HEK293 (cell line): ENCODE data around the gene ZNF576.

Experiments
- BCL11B ChIP-seq: fragments of 450-650 bp; formaldehyde crosslinking; IDR thresholded peaks from 2 replicates; pipeline ENCODE4 v1.5.1; 2016; ENCODE audit warnings: low read depth, missing biosample characterization, missing genetic modification characterization
- GLIS1 ChIP-seq: fragments of 450-650 bp; formaldehyde crosslinking; IDR thresholded peaks from 2 replicates; pipeline ENCODE4 v1.5.1; 2016; ENCODE audit warnings: missing biosample characterization, missing genetic modification characterization
- HOXA7 ChIP-seq: sonication (generic); formaldehyde crosslinking; IDR thresholded peaks from 2 replicates; pipeline ENCODE4 v1.8.1; 2022; ENCODE audit warnings: missing genetic modification reagents, borderline replicate concordance
- OVOL3 ChIP-seq: fragments of 450-650 bp; formaldehyde crosslinking; IDR thresholded peaks from 2 replicates; pipeline ENCODE4 v1.5.1; 2016; ENCODE audit warnings: missing biosample characterization, missing genetic modification characterization
- PRDM1 ChIP-seq: fragments of 450-650 bp; formaldehyde crosslinking; IDR thresholded peaks from 2 replicates; pipeline ENCODE4; 2016; ENCODE audit warnings: missing biosample characterization, missing genetic modification characterization
- ZBTB20 ChIP-seq: fragments of 450-650 bp; formaldehyde crosslinking; IDR thresholded peaks from 2 replicates; pipeline ENCODE4 v1.5.1; 2016; ENCODE audit warnings: missing biosample characterization, missing genetic modification characterization
- ZFHX2 ChIP-seq: fragments of 450-650 bp; formaldehyde crosslinking; conservative IDR thresholded peaks from 2 replicates; pipeline ENCODE4 v1.5.1; 2016; ENCODE audit warnings: missing biosample characterization, missing genetic modification characterization
- ZNF121 ChIP-seq: fragments of 450-650 bp; formaldehyde crosslinking; IDR thresholded peaks from 2 replicates; pipeline ENCODE4 v1.5.1; 2016; ENCODE audit warnings: missing biosample characterization, missing genetic modification characterization
- ZNF132 ChIP-seq: fragments of 450-650 bp; formaldehyde crosslinking; IDR thresholded peaks from 2 replicates; pipeline ENCODE4 v1.5.1; 2017; ENCODE audit warnings: missing biosample characterization, missing genetic modification characterization, borderline replicate concordance
- ZNF184 ChIP-seq: fragments of 450-650 bp; IDR thresholded peaks from 2 replicates; pipeline ENCODE4 v1.5.1; 2018; ENCODE audit warnings: missing biosample characterization, mild to moderate bottlenecking, missing genetic modification characterization
- ZNF248 ChIP-seq: fragments of 450-650 bp; formaldehyde crosslinking; IDR thresholded peaks from 2 replicates; pipeline ENCODE4 v1.5.1; 2017; ENCODE audit warnings: missing biosample characterization, missing genetic modification characterization
- ZNF341 ChIP-seq: fragments of 450-650 bp; formaldehyde crosslinking; IDR thresholded peaks from 2 replicates; pipeline ENCODE4; 2016; ENCODE audit warnings: low read depth, missing biosample characterization, missing genetic modification characterization
- ZNF354C ChIP-seq: fragments of 450-650 bp; formaldehyde crosslinking; IDR thresholded peaks from 2 replicates; pipeline ENCODE4 v1.5.1; 2016; ENCODE audit warnings: missing biosample characterization, missing genetic modification characterization, low read depth, borderline replicate concordance
- ZNF521 ChIP-seq: fragments of 450-650 bp; formaldehyde crosslinking; IDR thresholded peaks from 2 replicates; pipeline ENCODE4 v1.5.1; 2017; ENCODE audit warnings: missing biosample characterization, mild to moderate bottlenecking, missing genetic modification characterization
- ZNF558 ChIP-seq: fragments of 450-650 bp; formaldehyde crosslinking; IDR thresholded peaks from 2 replicates; pipeline ENCODE4 v1.5.1; 2016; ENCODE audit warnings: missing biosample characterization, missing genetic modification characterization
- ZNF658 ChIP-seq: fragments of 450-650 bp; formaldehyde crosslinking; IDR thresholded peaks from 2 replicates; pipeline ENCODE4; 2016; ENCODE audit warnings: missing biosample characterization, missing genetic modification characterization
- ZNF701 ChIP-seq: fragments of 450-650 bp; formaldehyde crosslinking; IDR thresholded peaks from 2 replicates; pipeline ENCODE4 v1.5.1; 2016; ENCODE audit warnings: missing biosample characterization, missing genetic modification characterization
- ZNF707 ChIP-seq: fragments of 450-650 bp; formaldehyde crosslinking; IDR thresholded peaks from 2 replicates; pipeline ENCODE4 v1.5.1; 2016; ENCODE audit warnings: missing biosample characterization, missing genetic modification characterization
- ZNF747 ChIP-seq: fragments of 450-650 bp; formaldehyde crosslinking; IDR thresholded peaks from 2 replicates; pipeline ENCODE4 v1.5.1; 2016; ENCODE audit warnings: missing biosample characterization, missing genetic modification characterization
- TF ChIP-seq, protein P1 (sequence below): fragments of 450-650 bp; formaldehyde crosslinking; IDR thresholded peaks from 2 replicates; pipeline ENCODE4 v1.5.1; 2016; ENCODE audit warnings: missing biosample characterization, missing genetic modification characterization, low read depth
- TF ChIP-seq, protein P2 (sequence below): fragments of 450-650 bp; formaldehyde crosslinking; IDR thresholded peaks from 2 replicates; pipeline ENCODE4 v1.5.1; 2016; ENCODE audit warnings: missing biosample characterization, missing genetic modification characterization
- TF ChIP-seq, protein P3 (sequence below): fragments of 450-650 bp; formaldehyde crosslinking; IDR thresholded peaks from 2 replicates; pipeline ENCODE4 v1.5.1; 2017; ENCODE audit warnings: missing biosample characterization, missing genetic modification characterization
- TF ChIP-seq, protein P4 (sequence below): fragments of 450-650 bp; formaldehyde crosslinking; IDR thresholded peaks from 2 replicates; pipeline ENCODE4 v1.5.1; 2016; ENCODE audit warnings: missing biosample characterization, missing genetic modification characterization, low read depth
- TF ChIP-seq, protein P5 (sequence below): fragments of 450-650 bp; formaldehyde crosslinking; IDR thresholded peaks from 2 replicates; pipeline ENCODE4 v1.5.1; 2016; ENCODE audit warnings: missing biosample characterization, missing genetic modification characterization, borderline replicate concordance
- TF ChIP-seq, protein P6 (sequence below): fragments of 450-650 bp; IDR thresholded peaks from 2 replicates; pipeline ENCODE4 v1.5.1; 2018; ENCODE audit warnings: missing biosample characterization, missing genetic modification characterization

Gene ZNF576

DNA sequence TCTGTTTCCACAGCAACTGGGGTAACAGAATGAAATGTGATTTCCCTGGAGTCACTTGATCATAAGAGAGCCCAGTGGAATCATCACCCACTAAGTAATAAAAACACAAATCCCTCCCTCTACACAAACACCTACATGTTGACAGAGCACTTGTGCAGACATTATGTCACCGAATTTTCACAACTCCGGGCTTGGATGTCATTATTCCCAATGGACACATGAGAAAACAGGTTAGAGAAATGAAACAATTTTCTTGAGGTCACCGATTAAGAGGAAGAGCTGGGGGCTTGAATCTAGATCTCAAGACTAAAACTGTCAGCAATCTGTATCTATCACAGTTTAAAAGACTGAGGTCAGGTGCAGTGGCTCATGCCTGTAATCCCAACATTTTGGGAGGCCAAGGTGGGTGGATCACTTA, 24.2 kb upstream of the ZNF576 start (continued):
- TF ChIP-seq, protein P1, sequence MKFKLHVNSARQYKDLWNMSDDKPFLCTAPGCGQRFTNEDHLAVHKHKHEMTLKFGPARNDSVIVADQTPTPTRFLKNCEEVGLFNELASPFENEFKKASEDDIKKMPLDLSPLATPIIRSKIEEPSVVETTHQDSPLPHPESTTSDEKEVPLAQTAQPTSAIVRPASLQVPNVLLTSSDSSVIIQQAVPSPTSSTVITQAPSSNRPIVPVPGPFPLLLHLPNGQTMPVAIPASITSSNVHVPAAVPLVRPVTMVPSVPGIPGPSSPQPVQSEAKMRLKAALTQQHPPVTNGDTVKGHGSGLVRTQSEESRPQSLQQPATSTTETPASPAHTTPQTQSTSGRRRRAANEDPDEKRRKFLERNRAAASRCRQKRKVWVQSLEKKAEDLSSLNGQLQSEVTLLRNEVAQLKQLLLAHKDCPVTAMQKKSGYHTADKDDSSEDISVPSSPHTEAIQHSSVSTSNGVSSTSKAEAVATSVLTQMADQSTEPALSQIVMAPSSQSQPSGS (tag by site-specific recombination), result peak; percentile 94
- TF ChIP-seq, protein P2, sequence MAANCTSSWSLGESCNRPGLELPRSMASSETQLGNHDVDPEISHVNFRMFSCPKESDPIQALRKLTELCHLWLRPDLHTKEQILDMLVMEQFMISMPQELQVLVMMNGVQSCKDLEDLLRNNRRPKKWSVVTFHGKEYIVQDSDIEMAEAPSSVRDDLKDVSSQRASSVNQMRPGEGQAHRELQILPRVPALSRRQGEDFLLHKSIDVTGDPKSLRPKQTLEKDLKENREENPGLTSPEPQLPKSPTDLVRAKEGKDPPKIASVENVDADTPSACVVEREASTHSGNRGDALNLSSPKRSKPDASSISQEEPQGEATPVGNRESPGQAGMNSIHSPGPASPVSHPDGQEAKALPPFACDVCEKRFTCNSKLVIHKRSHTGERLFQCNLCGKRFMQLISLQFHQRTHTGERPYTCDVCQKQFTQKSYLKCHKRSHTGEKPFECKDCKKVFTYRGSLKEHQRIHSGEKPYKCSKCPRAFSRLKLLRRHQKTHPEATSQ (tag by site-specific recombination), result no peak
- TF ChIP-seq, protein P3, sequence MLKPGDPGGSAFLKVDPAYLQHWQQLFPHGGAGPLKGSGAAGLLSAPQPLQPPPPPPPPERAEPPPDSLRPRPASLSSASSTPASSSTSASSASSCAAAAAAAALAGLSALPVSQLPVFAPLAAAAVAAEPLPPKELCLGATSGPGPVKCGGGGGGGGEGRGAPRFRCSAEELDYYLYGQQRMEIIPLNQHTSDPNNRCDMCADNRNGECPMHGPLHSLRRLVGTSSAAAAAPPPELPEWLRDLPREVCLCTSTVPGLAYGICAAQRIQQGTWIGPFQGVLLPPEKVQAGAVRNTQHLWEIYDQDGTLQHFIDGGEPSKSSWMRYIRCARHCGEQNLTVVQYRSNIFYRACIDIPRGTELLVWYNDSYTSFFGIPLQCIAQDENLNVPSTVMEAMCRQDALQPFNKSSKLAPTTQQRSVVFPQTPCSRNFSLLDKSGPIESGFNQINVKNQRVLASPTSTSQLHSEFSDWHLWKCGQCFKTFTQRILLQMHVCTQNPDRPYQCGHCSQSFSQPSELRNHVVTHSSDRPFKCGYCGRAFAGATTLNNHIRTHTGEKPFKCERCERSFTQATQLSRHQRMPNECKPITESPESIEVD, result peak; percentile 99
- no peak for TF ChIP-seq ZNF121 (tag by site-specific recombination)
- TF ChIP-seq BCL11B (tag by site-specific recombination), result no peak
- TF ChIP-seq ZBTB20 (tag by site-specific recombination), result peak; percentile 52; the same call in 1 of the 2 replicates
- no peak for TF ChIP-seq ZNF701 (tag by site-specific recombination)
- no peak for TF ChIP-seq ZNF521
- no peak for TF ChIP-seq ZNF354C (tag by site-specific recombination)
- no peak for TF ChIP-seq ZNF248 (tag by site-specific recombination)
- peak; percentile 76 for TF ChIP-seq GLIS1 (tag by site-specific recombination)
- peak; percentile 67; the same call in 1 of the 2 replicates for TF ChIP-seq ZNF558 (tag by site-specific recombination)
- TF ChIP-seq ZNF341 (tag by site-specific recombination), result no peak
- no peak for TF ChIP-seq ZNF747 (tag by site-specific recombination)
- no peak for TF ChIP-seq HOXA7 (CRISPR knock-in tag)
- peak; percentile 92; the same call in 1 of the 2 replicates for TF ChIP-seq OVOL3 (tag by site-specific recombination)
- peak; percentile 82 for TF ChIP-seq ZNF184
- no peak for TF ChIP-seq ZNF132 (tag by site-specific recombination)
- TF ChIP-seq, protein P4, sequence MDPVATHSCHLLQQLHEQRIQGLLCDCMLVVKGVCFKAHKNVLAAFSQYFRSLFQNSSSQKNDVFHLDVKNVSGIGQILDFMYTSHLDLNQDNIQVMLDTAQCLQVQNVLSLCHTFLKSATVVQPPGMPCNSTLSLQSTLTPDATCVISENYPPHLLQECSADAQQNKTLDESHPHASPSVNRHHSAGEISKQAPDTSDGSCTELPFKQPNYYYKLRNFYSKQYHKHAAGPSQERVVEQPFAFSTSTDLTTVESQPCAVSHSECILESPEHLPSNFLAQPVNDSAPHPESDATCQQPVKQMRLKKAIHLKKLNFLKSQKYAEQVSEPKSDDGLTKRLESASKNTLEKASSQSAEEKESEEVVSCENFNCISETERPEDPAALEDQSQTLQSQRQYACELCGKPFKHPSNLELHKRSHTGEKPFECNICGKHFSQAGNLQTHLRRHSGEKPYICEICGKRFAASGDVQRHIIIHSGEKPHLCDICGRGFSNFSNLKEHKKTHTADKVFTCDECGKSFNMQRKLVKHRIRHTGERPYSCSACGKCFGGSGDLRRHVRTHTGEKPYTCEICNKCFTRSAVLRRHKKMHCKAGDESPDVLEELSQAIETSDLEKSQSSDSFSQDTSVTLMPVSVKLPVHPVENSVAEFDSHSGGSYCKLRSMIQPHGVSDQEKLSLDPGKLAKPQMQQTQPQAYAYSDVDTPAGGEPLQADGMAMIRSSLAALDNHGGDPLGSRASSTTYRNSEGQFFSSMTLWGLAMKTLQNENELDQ (tag by site-specific recombination), result no peak
- no peak for TF ChIP-seq ZNF658 (tag by site-specific recombination)
- 0 out of 2 replicates have a peak, but pooled peaks have one; percentile 13 for TF ChIP-seq PRDM1 (tag by site-specific recombination)
- peak; percentile 95 for TF ChIP-seq ZFHX2 (tag by site-specific recombination)
- TF ChIP-seq ZNF707 (tag by site-specific recombination), result no peak
- TF ChIP-seq, protein P5, sequence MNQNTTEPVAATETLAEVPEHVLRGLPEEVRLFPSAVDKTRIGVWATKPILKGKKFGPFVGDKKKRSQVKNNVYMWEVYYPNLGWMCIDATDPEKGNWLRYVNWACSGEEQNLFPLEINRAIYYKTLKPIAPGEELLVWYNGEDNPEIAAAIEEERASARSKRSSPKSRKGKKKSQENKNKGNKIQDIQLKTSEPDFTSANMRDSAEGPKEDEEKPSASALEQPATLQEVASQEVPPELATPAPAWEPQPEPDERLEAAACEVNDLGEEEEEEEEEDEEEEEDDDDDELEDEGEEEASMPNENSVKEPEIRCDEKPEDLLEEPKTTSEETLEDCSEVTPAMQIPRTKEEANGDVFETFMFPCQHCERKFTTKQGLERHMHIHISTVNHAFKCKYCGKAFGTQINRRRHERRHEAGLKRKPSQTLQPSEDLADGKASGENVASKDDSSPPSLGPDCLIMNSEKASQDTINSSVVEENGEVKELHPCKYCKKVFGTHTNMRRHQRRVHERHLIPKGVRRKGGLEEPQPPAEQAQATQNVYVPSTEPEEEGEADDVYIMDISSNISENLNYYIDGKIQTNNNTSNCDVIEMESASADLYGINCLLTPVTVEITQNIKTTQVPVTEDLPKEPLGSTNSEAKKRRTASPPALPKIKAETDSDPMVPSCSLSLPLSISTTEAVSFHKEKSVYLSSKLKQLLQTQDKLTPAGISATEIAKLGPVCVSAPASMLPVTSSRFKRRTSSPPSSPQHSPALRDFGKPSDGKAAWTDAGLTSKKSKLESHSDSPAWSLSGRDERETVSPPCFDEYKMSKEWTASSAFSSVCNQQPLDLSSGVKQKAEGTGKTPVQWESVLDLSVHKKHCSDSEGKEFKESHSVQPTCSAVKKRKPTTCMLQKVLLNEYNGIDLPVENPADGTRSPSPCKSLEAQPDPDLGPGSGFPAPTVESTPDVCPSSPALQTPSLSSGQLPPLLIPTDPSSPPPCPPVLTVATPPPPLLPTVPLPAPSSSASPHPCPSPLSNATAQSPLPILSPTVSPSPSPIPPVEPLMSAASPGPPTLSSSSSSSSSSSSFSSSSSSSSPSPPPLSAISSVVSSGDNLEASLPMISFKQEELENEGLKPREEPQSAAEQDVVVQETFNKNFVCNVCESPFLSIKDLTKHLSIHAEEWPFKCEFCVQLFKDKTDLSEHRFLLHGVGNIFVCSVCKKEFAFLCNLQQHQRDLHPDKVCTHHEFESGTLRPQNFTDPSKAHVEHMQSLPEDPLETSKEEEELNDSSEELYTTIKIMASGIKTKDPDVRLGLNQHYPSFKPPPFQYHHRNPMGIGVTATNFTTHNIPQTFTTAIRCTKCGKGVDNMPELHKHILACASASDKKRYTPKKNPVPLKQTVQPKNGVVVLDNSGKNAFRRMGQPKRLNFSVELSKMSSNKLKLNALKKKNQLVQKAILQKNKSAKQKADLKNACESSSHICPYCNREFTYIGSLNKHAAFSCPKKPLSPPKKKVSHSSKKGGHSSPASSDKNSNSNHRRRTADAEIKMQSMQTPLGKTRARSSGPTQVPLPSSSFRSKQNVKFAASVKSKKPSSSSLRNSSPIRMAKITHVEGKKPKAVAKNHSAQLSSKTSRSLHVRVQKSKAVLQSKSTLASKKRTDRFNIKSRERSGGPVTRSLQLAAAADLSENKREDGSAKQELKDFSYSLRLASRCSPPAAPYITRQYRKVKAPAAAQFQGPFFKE, result no peak
- TF ChIP-seq, protein P6, sequence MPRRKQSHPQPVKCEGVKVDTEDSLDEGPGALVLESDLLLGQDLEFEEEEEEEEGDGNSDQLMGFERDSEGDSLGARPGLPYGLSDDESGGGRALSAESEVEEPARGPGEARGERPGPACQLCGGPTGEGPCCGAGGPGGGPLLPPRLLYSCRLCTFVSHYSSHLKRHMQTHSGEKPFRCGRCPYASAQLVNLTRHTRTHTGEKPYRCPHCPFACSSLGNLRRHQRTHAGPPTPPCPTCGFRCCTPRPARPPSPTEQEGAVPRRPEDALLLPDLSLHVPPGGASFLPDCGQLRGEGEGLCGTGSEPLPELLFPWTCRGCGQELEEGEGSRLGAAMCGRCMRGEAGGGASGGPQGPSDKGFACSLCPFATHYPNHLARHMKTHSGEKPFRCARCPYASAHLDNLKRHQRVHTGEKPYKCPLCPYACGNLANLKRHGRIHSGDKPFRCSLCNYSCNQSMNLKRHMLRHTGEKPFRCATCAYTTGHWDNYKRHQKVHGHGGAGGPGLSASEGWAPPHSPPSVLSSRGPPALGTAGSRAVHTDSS (tag by site-specific recombination), result peak; percentile 63
